SK-N-SH (cell line): ENCODE results near the gene CCNL2. TPM values are rescaled to one million over a fixed set of nuclear protein-coding genes. Genes with fewer than 3 reads are reported as not detected.

Source experiments
- CHD2 ChIP-seq: fragments of 150-350 bp; IDR thresholded peaks from 2 replicates; pipeline ENCODE4 v1.6.1; 2018; ENCODE audit warnings: low read length; ENCODE audit not compliant: partially characterized antibody
- ELF1 ChIP-seq: IDR thresholded peaks from 2 replicates; pipeline ENCODE4 v1.4.0; 2012
- FOXJ3 ChIP-seq: sonication (generic); formaldehyde crosslinking; IDR thresholded peaks from 2 replicates; pipeline ENCODE4 v1.5.1; 2020; ENCODE audit warnings: mild to moderate bottlenecking, missing genetic modification reagents
- GABPA ChIP-seq: IDR thresholded peaks from 2 replicates; pipeline ENCODE4 v1.4.0; 2012; ENCODE audit warnings: low read depth, mild to moderate bottlenecking
- GATA2 ChIP-seq: sonication (generic); formaldehyde crosslinking; IDR thresholded peaks from 2 replicates; pipeline ENCODE4 v1.5.0; 2020; ENCODE audit warnings: mild to moderate bottlenecking, missing genetic modification reagents
- MEF2A ChIP-seq: IDR thresholded peaks from 2 replicates; pipeline ENCODE4 v1.4.0; 2012; ENCODE audit warnings: low read depth, borderline replicate concordance
- NRF1 ChIP-seq: IDR thresholded peaks from 2 replicates; pipeline ENCODE4 v1.6.1; 2012; ENCODE audit warnings: low read depth, mild to moderate bottlenecking, low read length
- POLR2AphosphoS5 ChIP-seq: IDR thresholded peaks from 2 replicates; pipeline ENCODE4 v1.6.1; 2012; ENCODE audit warnings: low read depth, low read length
- RAD21 ChIP-seq: IDR thresholded peaks from 2 replicates; pipeline ENCODE4 v1.6.1; 2012; ENCODE audit warnings: mild to moderate bottlenecking, low read length
- RCOR1 ChIP-seq: fragments of 150-350 bp; IDR thresholded peaks from 2 replicates; pipeline ENCODE4 v1.6.1; 2017; ENCODE audit warnings: antibody characterized with exemption, low read length
- YY1 ChIP-seq: IDR thresholded peaks from 2 replicates; pipeline ENCODE4 v1.4.0; 2012; ENCODE audit warnings: low read depth, mild to moderate bottlenecking
- polyA plus RNA-seq, 3 experiments: library from polyadenylated mRNA; depleted of rRNA; stranded (reverse); fragments of >200 nt; gene quantifications; 2 replicates each; pipeline ENCODE4 v1.2.3, GENCODE V29; 2012
- TF ChIP-seq, protein P1 (sequence below): IDR thresholded peaks from 2 replicates; pipeline ENCODE4 v1.4.0; 2012; ENCODE audit warnings: low read depth, borderline replicate concordance
- TF ChIP-seq, protein P2 (sequence below): IDR thresholded peaks from 2 replicates; pipeline ENCODE4 v1.4.0; 2012; ENCODE audit warnings: low read depth, borderline replicate concordance
- TF ChIP-seq, protein P3 (sequence below): IDR thresholded peaks from 2 replicates; pipeline ENCODE4 v1.4.0; 2012; ENCODE audit warnings: low read depth
- TF ChIP-seq, protein P4 (sequence below): IDR thresholded peaks from 2 replicates; pipeline ENCODE4; 2012
- TF ChIP-seq, protein P5 (sequence below): fragments of 200-600 bp; sonication (generic); IDR thresholded peaks from 2 replicates; pipeline ENCODE4 v1.6.1; 2017; ENCODE audit warnings: antibody characterized with exemption, mild to moderate bottlenecking, moderate library complexity

The CCNL2 gene
- polyA plus RNA-seq, 1 of the 3 experiments (the other 2 are of a cell fraction): 362 TPM

DNA sequence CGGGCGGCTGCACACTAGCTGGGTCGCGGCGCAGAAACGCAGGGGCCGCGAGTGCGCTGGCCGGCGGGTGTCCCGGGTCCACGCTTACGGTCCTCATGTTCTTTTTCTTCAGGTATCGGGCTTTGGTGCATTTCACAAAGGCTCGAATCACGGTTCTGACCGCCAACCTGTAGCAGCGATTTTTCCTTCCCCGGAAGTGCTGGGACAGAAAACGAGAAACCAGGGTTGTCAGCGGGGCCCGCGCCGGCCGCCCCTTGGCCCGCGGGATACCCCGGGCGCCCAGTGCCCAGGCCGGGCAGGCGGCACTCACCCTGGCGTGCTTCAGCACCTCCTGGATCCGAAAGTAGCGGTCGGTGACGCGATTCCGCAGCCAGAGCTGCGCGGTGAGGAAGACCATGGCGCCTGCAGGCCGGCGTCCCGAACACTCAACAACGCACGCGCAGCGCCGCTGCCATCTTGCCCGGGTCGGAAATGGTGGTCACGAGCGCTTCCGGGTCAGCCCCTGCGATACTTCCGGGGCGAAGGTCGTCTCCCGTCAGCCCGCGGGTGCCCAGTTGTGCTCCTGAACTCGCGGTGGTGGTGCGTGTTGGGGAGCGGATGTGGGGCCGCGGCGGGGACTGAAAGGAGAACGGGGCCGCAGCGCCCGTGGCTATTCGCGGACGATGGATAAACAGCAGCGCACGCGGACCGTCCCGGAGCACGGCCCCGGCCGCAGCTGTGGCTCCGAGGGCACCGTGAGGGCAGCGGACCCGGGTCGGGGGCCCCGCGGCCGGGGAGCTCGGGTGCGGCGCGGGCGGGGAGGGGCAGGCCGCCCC lies 7.9 kb upstream of the CCNL2 start, which contains the start of gene MRPL20 (continued):
- TF ChIP-seq GATA2 (CRISPR knock-in tag) (no peak), FOXJ3 (no peak), YY1 (peak; percentile 93; the same call in 1 of the 2 replicates), MEF2A (no peak), RCOR1 (no peak), POLR2AphosphoS5 (peak; percentile 82; the same call in 1 of the 2 replicates), ELF1 (peak; percentile 80), CHD2 (peak; percentile 97), RAD21 (no peak), GABPA (peak; percentile 98), NRF1 (peak; percentile 68)
- TF ChIP-seq, protein P1, sequence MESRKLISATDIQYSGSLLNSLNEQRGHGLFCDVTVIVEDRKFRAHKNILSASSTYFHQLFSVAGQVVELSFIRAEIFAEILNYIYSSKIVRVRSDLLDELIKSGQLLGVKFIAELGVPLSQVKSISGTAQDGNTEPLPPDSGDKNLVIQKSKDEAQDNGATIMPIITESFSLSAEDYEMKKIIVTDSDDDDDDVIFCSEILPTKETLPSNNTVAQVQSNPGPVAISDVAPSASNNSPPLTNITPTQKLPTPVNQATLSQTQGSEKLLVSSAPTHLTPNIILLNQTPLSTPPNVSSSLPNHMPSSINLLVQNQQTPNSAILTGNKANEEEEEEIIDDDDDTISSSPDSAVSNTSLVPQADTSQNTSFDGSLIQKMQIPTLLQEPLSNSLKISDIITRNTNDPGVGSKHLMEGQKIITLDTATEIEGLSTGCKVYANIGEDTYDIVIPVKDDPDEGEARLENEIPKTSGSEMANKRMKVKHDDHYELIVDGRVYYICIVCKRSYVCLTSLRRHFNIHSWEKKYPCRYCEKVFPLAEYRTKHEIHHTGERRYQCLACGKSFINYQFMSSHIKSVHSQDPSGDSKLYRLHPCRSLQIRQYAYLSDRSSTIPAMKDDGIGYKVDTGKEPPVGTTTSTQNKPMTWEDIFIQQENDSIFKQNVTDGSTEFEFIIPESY: peak; percentile 81; the same call in 1 of the 2 replicates
- TF ChIP-seq, protein P2, sequence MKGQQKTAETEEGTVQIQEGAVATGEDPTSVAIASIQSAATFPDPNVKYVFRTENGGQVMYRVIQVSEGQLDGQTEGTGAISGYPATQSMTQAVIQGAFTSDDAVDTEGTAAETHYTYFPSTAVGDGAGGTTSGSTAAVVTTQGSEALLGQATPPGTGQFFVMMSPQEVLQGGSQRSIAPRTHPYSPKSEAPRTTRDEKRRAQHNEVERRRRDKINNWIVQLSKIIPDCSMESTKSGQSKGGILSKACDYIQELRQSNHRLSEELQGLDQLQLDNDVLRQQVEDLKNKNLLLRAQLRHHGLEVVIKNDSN: no peak
- TF ChIP-seq, protein P3, sequence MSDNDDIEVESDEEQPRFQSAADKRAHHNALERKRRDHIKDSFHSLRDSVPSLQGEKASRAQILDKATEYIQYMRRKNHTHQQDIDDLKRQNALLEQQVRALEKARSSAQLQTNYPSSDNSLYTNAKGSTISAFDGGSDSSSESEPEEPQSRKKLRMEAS: peak; percentile 93
- TF ChIP-seq, protein P4, sequence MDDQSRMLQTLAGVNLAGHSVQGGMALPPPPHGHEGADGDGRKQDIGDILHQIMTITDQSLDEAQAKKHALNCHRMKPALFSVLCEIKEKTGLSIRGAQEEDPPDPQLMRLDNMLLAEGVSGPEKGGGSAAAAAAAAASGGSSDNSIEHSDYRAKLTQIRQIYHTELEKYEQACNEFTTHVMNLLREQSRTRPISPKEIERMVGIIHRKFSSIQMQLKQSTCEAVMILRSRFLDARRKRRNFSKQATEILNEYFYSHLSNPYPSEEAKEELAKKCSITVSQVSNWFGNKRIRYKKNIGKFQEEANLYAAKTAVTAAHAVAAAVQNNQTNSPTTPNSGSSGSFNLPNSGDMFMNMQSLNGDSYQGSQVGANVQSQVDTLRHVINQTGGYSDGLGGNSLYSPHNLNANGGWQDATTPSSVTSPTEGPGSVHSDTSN: peak; percentile 21; the same call in 1 of the 2 replicates
- TF ChIP-seq, protein P5, sequence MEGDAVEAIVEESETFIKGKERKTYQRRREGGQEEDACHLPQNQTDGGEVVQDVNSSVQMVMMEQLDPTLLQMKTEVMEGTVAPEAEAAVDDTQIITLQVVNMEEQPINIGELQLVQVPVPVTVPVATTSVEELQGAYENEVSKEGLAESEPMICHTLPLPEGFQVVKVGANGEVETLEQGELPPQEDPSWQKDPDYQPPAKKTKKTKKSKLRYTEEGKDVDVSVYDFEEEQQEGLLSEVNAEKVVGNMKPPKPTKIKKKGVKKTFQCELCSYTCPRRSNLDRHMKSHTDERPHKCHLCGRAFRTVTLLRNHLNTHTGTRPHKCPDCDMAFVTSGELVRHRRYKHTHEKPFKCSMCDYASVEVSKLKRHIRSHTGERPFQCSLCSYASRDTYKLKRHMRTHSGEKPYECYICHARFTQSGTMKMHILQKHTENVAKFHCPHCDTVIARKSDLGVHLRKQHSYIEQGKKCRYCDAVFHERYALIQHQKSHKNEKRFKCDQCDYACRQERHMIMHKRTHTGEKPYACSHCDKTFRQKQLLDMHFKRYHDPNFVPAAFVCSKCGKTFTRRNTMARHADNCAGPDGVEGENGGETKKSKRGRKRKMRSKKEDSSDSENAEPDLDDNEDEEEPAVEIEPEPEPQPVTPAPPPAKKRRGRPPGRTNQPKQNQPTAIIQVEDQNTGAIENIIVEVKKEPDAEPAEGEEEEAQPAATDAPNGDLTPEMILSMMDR: no peak
